ENCODE measurements around the gene PRKD2.

- TF ChIP-seq CTCF (IDR thresholded peaks at IDR 0.05): no peak
- no peak for TF ChIP-seq POLR2A (IDR thresholded peaks at IDR 0.05)
These were observed 6.6 kb upstream of the PRKD2 start for GRCh38 chr19:46723471-46723870.
